Measurements from ENCODE around the gene EDC4. TPM values are rescaled to one million over a fixed set of nuclear protein-coding genes. Genes with fewer than 3 reads are reported as not detected.

EDC4 gene
- total RNA-seq, 1 donor from 2014 or later: 83.4 TPM

DNA sequence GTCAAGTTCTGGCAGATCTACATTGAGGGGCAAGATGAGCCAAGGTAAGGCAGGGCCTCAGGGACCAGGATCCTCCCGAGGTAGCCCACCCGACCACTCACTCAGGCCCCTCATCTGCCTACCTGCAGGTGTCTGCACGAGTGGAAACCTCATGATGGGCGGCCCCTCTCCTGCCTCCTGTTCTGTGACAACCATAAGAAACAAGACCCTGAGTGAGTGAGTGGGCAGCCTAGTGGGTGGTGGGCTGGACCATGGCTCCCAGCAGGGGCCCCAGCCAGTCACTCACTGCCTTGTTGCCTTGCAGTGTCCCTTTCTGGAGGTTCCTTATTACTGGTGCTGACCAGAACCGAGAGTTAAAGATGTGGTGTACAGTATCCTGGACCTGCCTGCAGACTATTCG lies 5.4 kb downstream of the EDC4 start:
- Mint-ChIP-seq H3K36me3 (peaks cover 22% of the 10 kb centered on the region), H3K9me3 (no peaks in the 10 kb centered on the region), H3K4me1 (peaks cover 15% of the 10 kb centered on the region), H3K27ac (no peak overlapping the region), H3K27me3 (ENCODE audit: low read depth) (no peaks in the 10 kb centered on the region), H3K4me3 (no peak overlapping the region)
- DNase-seq (ENCODE audit: low spot score in 2 of 2, unreplicated experiment in 2 of 2): no peak
- TF ChIP-seq, protein P1, sequence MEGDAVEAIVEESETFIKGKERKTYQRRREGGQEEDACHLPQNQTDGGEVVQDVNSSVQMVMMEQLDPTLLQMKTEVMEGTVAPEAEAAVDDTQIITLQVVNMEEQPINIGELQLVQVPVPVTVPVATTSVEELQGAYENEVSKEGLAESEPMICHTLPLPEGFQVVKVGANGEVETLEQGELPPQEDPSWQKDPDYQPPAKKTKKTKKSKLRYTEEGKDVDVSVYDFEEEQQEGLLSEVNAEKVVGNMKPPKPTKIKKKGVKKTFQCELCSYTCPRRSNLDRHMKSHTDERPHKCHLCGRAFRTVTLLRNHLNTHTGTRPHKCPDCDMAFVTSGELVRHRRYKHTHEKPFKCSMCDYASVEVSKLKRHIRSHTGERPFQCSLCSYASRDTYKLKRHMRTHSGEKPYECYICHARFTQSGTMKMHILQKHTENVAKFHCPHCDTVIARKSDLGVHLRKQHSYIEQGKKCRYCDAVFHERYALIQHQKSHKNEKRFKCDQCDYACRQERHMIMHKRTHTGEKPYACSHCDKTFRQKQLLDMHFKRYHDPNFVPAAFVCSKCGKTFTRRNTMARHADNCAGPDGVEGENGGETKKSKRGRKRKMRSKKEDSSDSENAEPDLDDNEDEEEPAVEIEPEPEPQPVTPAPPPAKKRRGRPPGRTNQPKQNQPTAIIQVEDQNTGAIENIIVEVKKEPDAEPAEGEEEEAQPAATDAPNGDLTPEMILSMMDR (IDR thresholded peaks at IDR 0.05; ENCODE audit: unreplicated experiment): no peak

DNA sequence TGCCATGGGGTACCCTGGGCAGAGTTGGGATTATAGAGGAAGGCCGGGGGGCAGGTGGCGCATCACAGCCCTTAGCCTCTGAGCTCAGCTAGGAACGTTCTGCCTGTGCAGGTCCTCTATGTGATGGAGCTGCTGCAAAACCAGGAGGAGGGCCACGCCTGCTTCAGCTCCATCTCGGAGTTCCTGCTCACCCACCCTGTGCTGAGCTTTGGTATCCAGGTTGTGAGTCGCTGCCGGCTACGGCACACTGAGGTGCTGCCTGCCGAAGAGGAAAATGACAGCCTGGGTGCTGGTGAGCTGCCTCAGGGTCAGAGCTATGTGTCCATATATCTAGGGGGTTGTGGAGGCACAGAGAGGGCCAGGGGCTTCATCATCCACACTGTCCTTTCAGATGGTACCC lies 6.0 kb downstream of the EDC4 start:
- Mint-ChIP-seq H3K4me3 (no peak overlapping the region), H3K4me1 (peaks cover 12% of the 10 kb centered on the region), H3K27ac (no peak overlapping the region), H3K9me3 (no peaks in the 10 kb centered on the region), H3K36me3 (peaks cover 26% of the 10 kb centered on the region), H3K27me3 (ENCODE audit: low read depth) (no peaks in the 10 kb centered on the region)
- TF ChIP-seq, protein P1 (IDR thresholded peaks at IDR 0.05; ENCODE audit: unreplicated experiment): no peak
- no peak for DNase-seq (ENCODE audit: low spot score in 2 of 2, unreplicated experiment in 2 of 2)

DNA sequence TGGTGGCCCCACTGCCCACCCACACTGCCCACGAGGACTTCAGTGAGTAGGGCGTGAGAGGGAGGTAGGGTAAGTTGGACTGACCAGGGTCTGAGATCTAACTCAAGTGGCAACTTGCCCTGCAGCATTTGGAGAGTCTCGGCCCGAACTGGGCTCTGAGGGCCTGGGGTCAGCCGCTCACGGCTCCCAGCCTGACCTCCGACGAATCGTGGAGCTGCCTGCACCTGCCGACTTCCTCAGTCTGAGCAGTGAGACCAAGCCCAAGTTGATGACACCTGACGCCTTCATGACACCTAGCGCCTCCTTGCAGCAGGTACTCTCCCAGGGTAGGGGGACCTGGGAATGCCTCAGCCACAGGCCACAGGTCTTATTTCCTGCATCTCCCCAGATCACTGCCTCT lies 6.6 kb downstream of the EDC4 start:
- H3K27me3 Mint-ChIP-seq (ENCODE audit: low read depth): no peaks in the 10 kb centered on the region
- no peaks in the 10 kb centered on the region for H3K9me3 Mint-ChIP-seq
- no peak overlapping the region for H3K4me3 Mint-ChIP-seq
- peaks cover 27% of the 10 kb centered on the region for H3K36me3 Mint-ChIP-seq
- DNase-seq (ENCODE audit: low spot score in 2 of 2, unreplicated experiment in 2 of 2): no peak
- TF ChIP-seq, protein P1 (IDR thresholded peaks at IDR 0.05; ENCODE audit: unreplicated experiment): no peak
- no peak overlapping the region for H3K27ac Mint-ChIP-seq
- H3K4me1 Mint-ChIP-seq: peaks cover 7% of the 10 kb centered on the region

DNA sequence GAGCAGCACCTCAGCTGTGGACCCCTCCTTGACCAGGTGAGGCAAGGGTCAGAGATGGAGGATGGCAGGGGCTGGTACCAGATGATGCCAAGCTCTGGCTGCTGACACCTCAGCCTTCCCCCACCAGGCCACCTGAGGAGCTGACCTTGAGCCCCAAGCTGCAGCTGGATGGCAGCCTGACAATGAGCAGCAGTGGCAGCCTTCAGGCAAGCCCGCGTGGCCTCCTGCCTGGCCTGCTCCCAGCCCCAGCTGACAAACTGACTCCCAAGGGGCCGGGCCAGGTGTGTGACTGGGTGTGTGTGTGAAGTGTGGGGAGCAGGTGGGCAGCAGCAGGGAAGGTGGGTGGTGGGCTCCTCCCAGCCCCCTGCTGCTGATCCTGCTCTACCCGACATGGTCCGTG lies 7.1 kb downstream of the EDC4 start:
- Mint-ChIP-seq H3K36me3 (peaks cover 29% of the 10 kb centered on the region), H3K27ac (no peak overlapping the region), H3K4me1 (peaks cover 9% of the 10 kb centered on the region), H3K4me3 (no peak overlapping the region), H3K27me3 (ENCODE audit: low read depth) (no peaks in the 10 kb centered on the region), H3K9me3 (no peaks in the 10 kb centered on the region)
- no peak for DNase-seq (ENCODE audit: low spot score in 2 of 2, unreplicated experiment in 2 of 2)
- TF ChIP-seq, protein P1 (IDR thresholded peaks at IDR 0.05; ENCODE audit: unreplicated experiment): no peak

DNA sequence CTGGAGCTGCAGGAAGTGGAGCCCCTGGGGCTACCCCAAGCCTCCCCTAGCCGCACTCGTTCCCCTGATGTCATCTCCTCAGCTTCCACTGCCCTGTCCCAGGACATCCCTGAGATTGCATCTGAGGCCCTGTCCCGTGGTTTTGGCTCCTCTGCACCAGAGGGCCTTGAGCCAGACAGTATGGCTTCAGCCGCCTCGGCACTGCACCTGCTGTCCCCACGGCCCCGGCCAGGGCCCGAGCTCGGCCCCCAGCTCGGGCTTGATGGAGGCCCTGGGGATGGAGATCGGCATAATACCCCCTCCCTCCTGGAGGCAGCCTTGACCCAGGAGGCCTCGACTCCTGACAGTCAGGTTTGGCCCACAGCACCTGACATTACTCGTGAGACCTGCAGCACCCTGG lies 7.7 kb downstream of the EDC4 start:
- Mint-ChIP-seq H3K4me3 (no peak overlapping the region), H3K9me3 (no peaks in the 10 kb centered on the region), H3K36me3 (peaks cover 29% of the 10 kb centered on the region), H3K27ac (no peak overlapping the region), H3K4me1 (peaks cover 6% of the 10 kb centered on the region), H3K27me3 (ENCODE audit: low read depth) (no peaks in the 10 kb centered on the region)
- no peak for DNase-seq (ENCODE audit: low spot score in 2 of 2, unreplicated experiment in 2 of 2)
- TF ChIP-seq, protein P1 (IDR thresholded peaks at IDR 0.05; ENCODE audit: unreplicated experiment): no peak

DNA sequence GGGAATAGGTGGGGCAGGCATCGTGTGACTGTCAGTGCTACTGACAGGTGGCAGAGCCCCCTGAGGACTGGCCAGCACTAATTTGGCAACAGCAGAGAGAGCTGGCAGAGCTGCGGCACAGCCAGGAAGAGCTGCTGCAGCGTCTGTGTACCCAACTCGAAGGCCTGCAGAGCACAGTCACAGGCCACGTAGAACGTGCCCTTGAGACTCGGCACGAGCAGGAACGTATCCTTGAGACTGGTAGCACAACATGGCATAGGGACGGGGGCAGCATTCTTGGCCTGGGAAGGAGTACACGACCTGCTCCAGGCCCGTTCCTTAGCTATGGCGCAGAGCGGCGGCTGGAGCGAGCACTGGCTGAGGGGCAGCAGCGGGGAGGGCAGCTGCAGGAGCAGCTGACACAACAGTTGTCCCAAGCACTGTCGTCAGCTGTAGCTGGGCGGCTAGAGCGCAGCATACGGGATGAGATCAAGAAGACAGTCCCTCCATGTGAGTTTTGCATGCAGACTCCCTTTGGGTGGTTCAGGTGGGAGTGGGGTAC lies 8.8 kb downstream of the EDC4 start:
- no peak for DNase-seq (ENCODE audit: low spot score in 2 of 2, unreplicated experiment in 2 of 2)
- Mint-ChIP-seq H3K27ac (no peak overlapping the region), H3K9me3 (no peaks in the 10 kb centered on the region), H3K4me1 (peaks cover 6% of the 10 kb centered on the region), H3K27me3 (ENCODE audit: low read depth) (no peaks in the 10 kb centered on the region), H3K36me3 (peaks cover 33% of the 10 kb centered on the region), H3K4me3 (no peak overlapping the region)
- TF ChIP-seq, protein P1 (IDR thresholded peaks at IDR 0.05; ENCODE audit: unreplicated experiment): no peak

All from mesothelial cell of epicardium (in vitro differentiated cells).